ENCODE results near the gene LYSMD2.

LYSMD2 gene

GRCh38 chr15:51718746-51719145 lies 18.7 kb downstream of the LYSMD2 start:
- no peak for DNase-seq

GRCh38 chr15:51718219-51718618 lies 19.2 kb downstream of the LYSMD2 start:
- DNase-seq, result no peak

- DNase-seq, result no peak
These were observed 22.5 kb downstream of the LYSMD2 start for GRCh38 chr15:51714911-51715310.

- no peak for DNase-seq
These were observed 23.3 kb downstream of the LYSMD2 start for GRCh38 chr15:51714162-51714561.

GRCh38 chr15:51709031-51709430 lies 28.4 kb downstream of the LYSMD2 start:
- DNase-seq, result no peak

- DNase-seq, result no peak
These were observed 29.4 kb downstream of the LYSMD2 start for GRCh38 chr15:51708013-51708412.

GRCh38 chr15:51706926-51707608 lies 30.4 kb downstream of the LYSMD2 start:
- DNase-seq, result no peak

GRCh38 chr15:51706291-51706690 lies 31.2 kb downstream of the LYSMD2 start:
- DNase-seq, result no peak

GRCh38 chr15:51702710-51703109 lies 34.7 kb downstream of the LYSMD2 start:
- no peak for DNase-seq

- no peak for DNase-seq
These were observed 38.1 kb downstream of the LYSMD2 start for GRCh38 chr15:51699373-51699772.

GRCh38 chr15:51697163-51697562 lies 40.3 kb downstream of the LYSMD2 start:
- no peak for DNase-seq

- no peak for DNase-seq
These were observed 40.9 kb downstream of the LYSMD2 start for GRCh38 chr15:51696566-51696965.

GRCh38 chr15:51692154-51692553 lies 45.3 kb downstream of the LYSMD2 start:
- no peak for DNase-seq

- DNase-seq, result no peak
These were observed 48.6 kb downstream of the LYSMD2 start for GRCh38 chr15:51688863-51689262.

GRCh38 chr15:51687565-51687964 lies 49.9 kb downstream of the LYSMD2 start:
- DNase-seq, result no peak

- peak; percentile 98 for DNase-seq
These were observed 56.0 kb downstream of the LYSMD2 start, which contains the start of gene SCG3 for GRCh38 chr15:51681303-51681963. Gene SCG3 (plus strand): TSS chr15:51681503. CDS start chr15:51681756, 253 bp downstream.

- DNase-seq, result no peak
These were observed 57.1 kb downstream of the LYSMD2 start for GRCh38 chr15:51680321-51680720.

- DNase-seq, result no peak
These were observed 59.4 kb downstream of the LYSMD2 start for GRCh38 chr15:51678096-51678495.

GRCh38 chr15:51677452-51677851 lies 60.0 kb downstream of the LYSMD2 start:
- no peak for DNase-seq

GRCh38 chr15:51677021-51677420 lies 60.4 kb downstream of the LYSMD2 start:
- no peak for DNase-seq

GRCh38 chr15:51675234-51675633 lies 62.2 kb downstream of the LYSMD2 start:
- no peak for DNase-seq
